Calu3 (cell line): ENCODE results near the gene NPTX1. TPM values are rescaled to one million over a fixed set of nuclear protein-coding genes. Genes with fewer than 3 reads are reported as not detected.

ENCODE experiments used
- BruUV-seq: library from RNA; stranded (reverse); fragments of 400-500 nt; replicated peaks from 2 replicates; lab custom pipeline; 2021; lab: Mats Ljungman, UMichigan
- CTCF ChIA-PET: fragments of 300-600 bp; sonication (Branson Sonifier 250); formaldehyde crosslinking; loops from one replicate; lab custom pipeline; 2022; ENCODE audit warnings: antibody characterized with exemption; lab: Charles Lee
- DNase-seq: peaks from one replicate; pipeline ENCODE4 v3.0.0; 2022
- H3K27ac Mint-ChIP-seq: one replicate; pipeline ENCODE4 v1.8.0; 2022; ENCODE audit warnings: mixed read lengths; ENCODE audit not compliant: unreplicated experiment
- H3K27me3 Mint-ChIP-seq: one replicate; pipeline ENCODE4 v1.8.0; 2022; ENCODE audit warnings: mixed read lengths; ENCODE audit not compliant: unreplicated experiment
- H3K36me3 Mint-ChIP-seq: one replicate; pipeline ENCODE4 v1.8.0; 2022; ENCODE audit warnings: mild to moderate bottlenecking, moderate library complexity, mixed read lengths; ENCODE audit not compliant: insufficient read depth, unreplicated experiment
- H3K4me1 Mint-ChIP-seq: one replicate; pipeline ENCODE4 v1.8.0; 2022; ENCODE audit warnings: mild to moderate bottlenecking, low read depth, mixed read lengths; ENCODE audit not compliant: unreplicated experiment
- H3K4me3 Mint-ChIP-seq: one replicate; pipeline ENCODE4 v1.8.0; 2022; ENCODE audit warnings: mild to moderate bottlenecking, low read depth, moderate library complexity, mixed read lengths; ENCODE audit not compliant: unreplicated experiment
- H3K9me3 Mint-ChIP-seq: one replicate; pipeline ENCODE4 v1.8.0; 2022; ENCODE audit warnings: low read depth, mixed read lengths; ENCODE audit not compliant: unreplicated experiment
- intact Hi-C: fragments of 100-400 bp; cut with micrococcal nuclease; formaldehyde crosslinking; loops from one replicate; pipeline ENCODE4 v1.10.0; 2022; ENCODE audit not compliant: unreplicated experiment
- total RNA-seq: library from RNA; stranded (reverse); gene quantifications from 2 replicates; pipeline ENCODE4 v1.2.3, GENCODE V29; 2022
- TF ChIP-seq, protein P1 (sequence below): fragments of 200-600 bp; IDR thresholded peaks from one replicate; pipeline ENCODE4 v1.8.0; 2022; ENCODE audit warnings: antibody characterized with exemption; ENCODE audit not compliant: unreplicated experiment

The NPTX1 gene
- total RNA-seq, 1 experiment from 2014 or later: 0.21 TPM

DNA sequence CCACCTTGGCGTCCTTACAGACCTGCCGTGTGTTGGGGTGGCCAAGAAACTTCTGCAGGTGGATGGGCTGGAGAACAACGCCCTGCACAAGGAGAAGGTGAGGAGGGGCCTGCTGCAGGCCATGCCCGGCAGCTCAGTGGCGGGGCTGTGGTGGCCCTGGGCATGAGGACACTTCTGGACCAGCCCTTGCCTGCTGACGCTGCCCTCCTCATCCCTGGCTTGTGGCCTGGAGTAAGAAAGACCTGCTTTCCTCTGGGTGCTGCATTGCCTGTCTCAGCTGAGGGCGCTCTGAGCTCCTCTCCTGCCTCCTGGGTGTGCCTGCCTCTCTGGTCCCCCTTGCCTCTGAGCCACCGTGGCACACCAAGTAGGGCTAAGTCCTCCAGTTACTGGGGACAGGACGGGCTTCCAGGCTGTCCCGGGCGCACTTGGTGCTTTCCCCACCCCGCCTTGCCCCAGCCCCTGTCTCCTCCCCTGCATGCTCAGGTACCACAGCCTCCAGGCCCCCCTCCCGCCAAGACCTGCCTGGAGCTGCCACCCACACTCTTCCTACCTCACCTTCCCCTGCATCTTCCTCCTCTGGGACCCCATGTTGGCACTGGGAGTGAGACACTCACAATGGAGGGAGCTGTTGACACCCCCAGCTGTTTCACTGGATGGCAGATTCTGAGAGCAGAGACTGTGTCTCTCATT, 52.7 kb downstream of the NPTX1 start:
- H3K4me1 Mint-ChIP-seq: no peaks in the 10 kb centered on the region
- CTCF ChIA-PET: interaction anchor here (0.5 to 0.6 kb wide), 2 partner anchors 194 to 565 kb away, joined by 3 to 6 read pairs; no protein-coding TSS in a partner anchor
- H3K27me3 Mint-ChIP-seq: no peaks in the 10 kb centered on the region
- no TSS peak for BruUV-seq
- TF ChIP-seq, protein P1, sequence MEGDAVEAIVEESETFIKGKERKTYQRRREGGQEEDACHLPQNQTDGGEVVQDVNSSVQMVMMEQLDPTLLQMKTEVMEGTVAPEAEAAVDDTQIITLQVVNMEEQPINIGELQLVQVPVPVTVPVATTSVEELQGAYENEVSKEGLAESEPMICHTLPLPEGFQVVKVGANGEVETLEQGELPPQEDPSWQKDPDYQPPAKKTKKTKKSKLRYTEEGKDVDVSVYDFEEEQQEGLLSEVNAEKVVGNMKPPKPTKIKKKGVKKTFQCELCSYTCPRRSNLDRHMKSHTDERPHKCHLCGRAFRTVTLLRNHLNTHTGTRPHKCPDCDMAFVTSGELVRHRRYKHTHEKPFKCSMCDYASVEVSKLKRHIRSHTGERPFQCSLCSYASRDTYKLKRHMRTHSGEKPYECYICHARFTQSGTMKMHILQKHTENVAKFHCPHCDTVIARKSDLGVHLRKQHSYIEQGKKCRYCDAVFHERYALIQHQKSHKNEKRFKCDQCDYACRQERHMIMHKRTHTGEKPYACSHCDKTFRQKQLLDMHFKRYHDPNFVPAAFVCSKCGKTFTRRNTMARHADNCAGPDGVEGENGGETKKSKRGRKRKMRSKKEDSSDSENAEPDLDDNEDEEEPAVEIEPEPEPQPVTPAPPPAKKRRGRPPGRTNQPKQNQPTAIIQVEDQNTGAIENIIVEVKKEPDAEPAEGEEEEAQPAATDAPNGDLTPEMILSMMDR: no peak
- intact Hi-C loops: no loop called here
- H3K27ac Mint-ChIP-seq: no peak overlapping the region
- no peak for DNase-seq
- H3K36me3 Mint-ChIP-seq: peaks cover 18% of the 10 kb centered on the region
- H3K9me3 Mint-ChIP-seq: no peaks in the 10 kb centered on the region
- H3K4me3 Mint-ChIP-seq: no peak overlapping the region

- H3K27ac Mint-ChIP-seq: no peak overlapping the region
These were observed 53.4 kb downstream of the NPTX1 start for GRCh38 chr17:80422981-80423380.

DNA sequence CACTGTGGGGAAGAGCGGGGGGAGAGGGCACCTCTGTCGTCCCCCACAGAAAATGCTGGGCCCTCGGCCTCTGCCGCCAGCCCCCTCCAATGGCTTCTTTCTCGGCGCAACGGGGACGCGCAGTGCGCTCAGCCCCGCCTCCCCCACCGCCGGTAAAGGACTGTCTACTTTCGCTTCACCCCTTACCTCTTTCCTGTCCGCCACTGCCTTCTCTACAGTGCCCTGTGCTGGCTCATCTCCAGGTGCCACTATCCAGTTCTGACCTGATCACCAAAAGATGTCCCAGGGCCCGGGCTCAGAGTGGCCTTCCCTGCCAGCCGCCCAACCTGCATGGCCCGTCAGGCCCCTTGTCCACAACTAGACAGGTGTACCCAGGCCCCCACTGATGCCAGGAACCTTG, 54.1 kb downstream of the NPTX1 start:
- BruUV-seq: no TSS peak
- Mint-ChIP-seq H3K36me3 (peaks cover 29% of the 10 kb centered on the region), H3K27me3 (no peaks in the 10 kb centered on the region), H3K4me1 (no peaks in the 10 kb centered on the region), H3K27ac (no peak overlapping the region), H3K4me3 (no peak overlapping the region), H3K9me3 (no peaks in the 10 kb centered on the region)
- no peak for DNase-seq
- intact Hi-C loops: no loop called here
- CTCF ChIA-PET: interaction anchor here (0.7 kb wide), 1 partner anchor 41 kb away, joined by 4 read pairs; no protein-coding TSS in a partner anchor
- TF ChIP-seq, protein P1: no peak

More at GRCh38 chr17:80422981-80423380, 53.4 kb downstream of the NPTX1 start:
- intact Hi-C loops: no loop called here
- Mint-ChIP-seq H3K9me3 (no peaks in the 10 kb centered on the region), H3K36me3 (peaks cover 23% of the 10 kb centered on the region), H3K4me3 (no peak overlapping the region), H3K27me3 (no peaks in the 10 kb centered on the region), H3K4me1 (no peaks in the 10 kb centered on the region)
- BruUV-seq: no TSS peak
- TF ChIP-seq, protein P1: no peak
- CTCF ChIA-PET: interaction anchor here (0.5 to 0.7 kb wide), 3 partner anchors 40 to 566 kb away, joined by 3 to 6 read pairs (median 4); no protein-coding TSS in a partner anchor
- DNase-seq: no peak

DNA sequence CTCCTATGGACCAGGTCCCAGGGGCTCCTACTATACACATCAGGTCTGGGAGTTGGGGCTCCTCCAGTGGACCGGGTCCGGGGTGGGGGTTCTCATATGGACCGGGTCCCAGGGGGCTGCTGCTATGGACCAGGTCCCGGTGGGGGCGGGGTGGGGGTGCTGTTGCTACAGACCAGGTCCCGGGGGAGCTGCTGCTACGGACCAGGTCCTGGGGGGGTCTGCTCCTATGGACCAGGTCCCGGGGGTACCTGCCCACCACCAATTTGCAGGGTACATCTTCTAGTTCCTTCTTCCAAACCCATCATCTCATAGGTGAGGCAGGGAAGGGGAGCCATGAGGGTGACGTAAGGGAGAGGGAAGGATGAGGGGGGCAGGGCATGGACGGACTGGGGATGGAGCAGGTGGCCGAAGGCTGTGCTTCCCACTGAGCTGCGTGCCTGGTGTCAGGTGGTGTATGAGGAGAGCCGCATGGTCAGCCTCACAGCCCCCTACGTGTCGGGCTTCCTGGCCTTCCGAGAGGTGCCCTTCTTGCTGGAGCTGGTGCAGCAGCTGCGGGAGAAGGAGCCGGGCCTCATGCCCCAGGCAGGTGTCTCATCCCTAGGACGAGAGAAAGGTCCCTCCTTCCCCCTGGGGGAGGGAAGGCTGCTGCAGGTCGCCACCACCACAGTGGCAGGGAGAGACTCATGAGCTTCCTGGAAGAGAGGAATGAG, 54.9 kb downstream of the NPTX1 start:
- TF ChIP-seq, protein P1: no peak
- intact Hi-C loops: no loop called here
- BruUV-seq: no TSS peak
- no peak overlapping the region for H3K4me3 Mint-ChIP-seq
- CTCF ChIA-PET: no interaction called here
- H3K36me3 Mint-ChIP-seq: peaks cover 29% of the 10 kb centered on the region
- DNase-seq: no peak
- H3K27me3 Mint-ChIP-seq: no peaks in the 10 kb centered on the region
- H3K27ac Mint-ChIP-seq: no peak overlapping the region
- H3K9me3 Mint-ChIP-seq: no peaks in the 10 kb centered on the region
- H3K4me1 Mint-ChIP-seq: peaks cover 5% of the 10 kb centered on the region
